Measurements from ENCODE around the gene SCN5A. TPM values are rescaled to one million over a fixed set of nuclear protein-coding genes. Genes with fewer than 3 reads are reported as not detected.

The SCN5A gene
- 1.7 and 4.0 TPM in 2 replicates for total RNA-seq (2014; rRNA removed; shearing (Covaris generic))

- DNase-seq (ENCODE audit: low spot score) = no peak
Observed at GRCh38 chr3:38649500-38650247, at the start of gene SCN5A. Gene SCN5A (minus strand): TSS chr3:38649687. CDS start chr3:38633307, 16,380 bp downstream.

GRCh38 chr3:38698760-38699159 lies 49.3 kb upstream of the SCN5A start:
- no peak for DNase-seq (ENCODE audit: low spot score)

GRCh38 chr3:38698061-38698460 lies 48.6 kb upstream of the SCN5A start:
- no peak for DNase-seq (ENCODE audit: low spot score)

- DNase-seq (ENCODE audit: low spot score) = no peak
Observed at GRCh38 chr3:38696034-38696433, 46.5 kb upstream of the SCN5A start.

GRCh38 chr3:38690185-38690584 lies 40.7 kb upstream of the SCN5A start:
- DNase-seq (ENCODE audit: low spot score) = no peak

GRCh38 chr3:38689774-38690173 lies 40.3 kb upstream of the SCN5A start:
- no peak for DNase-seq (ENCODE audit: low spot score)

- no peak for DNase-seq (ENCODE audit: low spot score)
Observed at GRCh38 chr3:38689346-38689745, 39.9 kb upstream of the SCN5A start.

GRCh38 chr3:38687321-38687720 lies 37.8 kb upstream of the SCN5A start:
- DNase-seq (ENCODE audit: low spot score) = no peak

GRCh38 chr3:38684546-38684945 lies 35.1 kb upstream of the SCN5A start:
- DNase-seq (ENCODE audit: low spot score) = no peak

GRCh38 chr3:38669668-38670067 lies 20.2 kb upstream of the SCN5A start:
- DNase-seq (ENCODE audit: low spot score) = no peak

- peak; percentile 62 for DNase-seq (ENCODE audit: low spot score)
Observed at GRCh38 chr3:38662544-38662943, 13.1 kb upstream of the SCN5A start.

- no peak for DNase-seq (ENCODE audit: low spot score)
Observed at GRCh38 chr3:38658841-38659240, 9.4 kb upstream of the SCN5A start.

- no peak for DNase-seq (ENCODE audit: low spot score)
Observed at GRCh38 chr3:38657369-38657768, 7.9 kb upstream of the SCN5A start.

GRCh38 chr3:38655708-38656300 lies 6.3 kb upstream of the SCN5A start:
- DNase-seq (ENCODE audit: low spot score) = peak; percentile 48

- DNase-seq (ENCODE audit: low spot score) = no peak
Observed at GRCh38 chr3:38653685-38654537, 4.4 kb upstream of the SCN5A start.

GRCh38 chr3:38652934-38653333 lies 3.4 kb upstream of the SCN5A start:
- no peak for DNase-seq (ENCODE audit: low spot score)

GRCh38 chr3:38651153-38651789 lies 1.8 kb upstream of the SCN5A start:
- peak; percentile 69 for DNase-seq (ENCODE audit: low spot score)

GRCh38 chr3:38650248-38650951 lies 913 bp upstream of the SCN5A start:
- DNase-seq (ENCODE audit: low spot score) = no peak

- DNase-seq (ENCODE audit: low spot score) = no peak
Observed at GRCh38 chr3:38648659-38649499, 608 bp downstream of the SCN5A start.

- no peak for DNase-seq (ENCODE audit: low spot score)
Observed at GRCh38 chr3:38648024-38648658, 1.3 kb downstream of the SCN5A start.

All from A172 (cell line).